ENCODE results near the gene OR9G4.

OR9G4 gene

DNA sequence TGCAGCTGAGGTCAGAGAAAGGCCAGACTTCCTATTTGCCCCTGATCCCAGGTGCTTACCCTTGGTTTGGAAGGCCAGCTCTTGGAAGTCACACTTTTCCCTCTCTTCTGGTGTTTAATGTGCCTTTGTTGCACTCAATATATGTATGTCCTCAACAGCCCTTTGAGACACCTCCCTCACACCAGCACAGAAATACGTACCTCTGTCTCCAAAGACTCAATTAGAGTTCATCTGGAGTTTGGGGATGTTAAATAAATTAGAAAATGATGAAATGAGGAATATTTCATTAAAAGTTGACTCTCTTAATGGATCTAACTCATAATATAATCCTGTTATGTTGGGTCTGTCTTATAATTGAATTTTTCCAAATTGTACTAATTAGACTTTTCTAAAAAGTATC is at the start of gene OR9G4:
Gene OR9G4 (minus strand): TSS at position 101 of the 400 bp plus-strand sequence. CDS start 4,931 bp downstream, outside the sequence.
- DNase-seq: no peak

DNA sequence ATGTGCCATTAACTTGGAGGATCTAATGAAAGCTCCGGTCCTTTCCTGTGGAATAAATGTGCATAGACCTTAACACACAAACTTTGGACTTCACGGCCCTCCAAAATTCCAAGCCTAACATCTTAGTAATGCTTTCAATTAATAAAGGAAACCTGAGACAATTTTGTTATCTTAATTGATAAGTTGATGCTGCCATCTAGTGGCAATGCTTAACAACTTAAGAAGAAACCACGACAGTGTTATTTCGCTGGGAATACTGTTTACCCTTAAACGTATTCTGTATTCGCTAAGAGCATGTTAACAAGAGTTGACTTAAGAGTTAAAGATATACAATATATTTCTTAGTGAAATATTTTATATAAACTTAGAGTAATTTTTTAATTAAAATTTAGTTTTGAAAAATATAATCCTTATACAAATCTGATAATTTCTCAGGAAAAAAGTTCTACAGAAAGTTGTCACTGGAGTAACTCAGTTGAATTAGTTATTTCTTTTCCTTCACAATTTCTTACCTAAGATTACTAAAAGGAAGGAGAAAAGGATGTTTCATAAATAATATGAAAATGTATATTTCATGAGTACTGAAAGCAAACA is 35.0 kb upstream of the OR9G4 start:
- no peak for DNase-seq

DNA sequence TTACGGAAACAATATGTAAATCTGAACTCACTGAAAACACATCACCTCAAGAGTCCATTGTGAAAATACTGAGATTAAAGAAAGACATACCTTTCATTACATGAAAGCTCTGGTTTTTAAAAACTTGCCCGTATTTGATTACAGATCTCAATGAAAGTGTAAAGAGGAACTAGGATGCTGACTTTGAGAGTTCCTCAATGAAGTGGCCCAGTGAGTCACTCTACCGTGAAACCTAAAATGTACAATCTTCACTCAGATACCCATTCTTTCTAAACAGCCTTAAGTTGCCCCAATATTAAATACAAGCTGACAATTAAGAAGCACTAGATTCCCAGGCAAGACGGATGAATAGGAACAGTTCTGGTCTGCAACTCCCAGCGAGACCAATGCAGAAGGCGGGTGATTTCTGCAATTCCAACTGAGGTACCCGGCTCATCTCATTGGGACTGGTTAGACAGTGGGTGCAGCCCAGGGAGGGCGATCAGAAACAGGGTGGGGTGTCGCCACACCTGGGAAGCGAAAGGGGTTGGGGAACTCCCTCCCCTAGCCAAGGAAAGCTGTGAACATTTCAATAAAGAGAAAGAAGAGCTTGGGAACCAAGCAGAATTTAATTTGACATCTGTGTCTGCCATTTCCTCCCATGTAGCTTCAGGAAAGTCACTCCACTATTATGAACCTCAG is 33.8 kb upstream of the OR9G4 start:
- no peak for DNase-seq

DNA sequence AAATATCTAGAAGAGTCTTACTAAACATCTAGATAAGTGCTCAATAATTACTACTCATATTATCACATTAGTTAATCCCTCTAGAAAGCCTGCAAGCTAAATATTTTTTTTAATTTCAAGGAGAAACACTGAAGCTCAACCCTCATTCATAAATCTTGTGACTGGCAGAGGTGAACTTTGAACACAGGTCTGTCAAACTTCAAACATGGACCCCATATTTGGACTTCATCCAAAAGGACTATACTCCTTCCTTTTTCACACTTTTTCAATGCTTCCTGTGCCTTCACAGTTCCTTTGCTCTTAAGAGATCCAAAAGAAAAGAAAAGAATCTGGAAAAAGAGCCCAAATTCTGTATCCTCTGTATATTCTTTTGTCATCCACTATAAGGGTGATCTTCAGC is 28.3 kb upstream of the OR9G4 start:
- DNase-seq: no peak

DNA sequence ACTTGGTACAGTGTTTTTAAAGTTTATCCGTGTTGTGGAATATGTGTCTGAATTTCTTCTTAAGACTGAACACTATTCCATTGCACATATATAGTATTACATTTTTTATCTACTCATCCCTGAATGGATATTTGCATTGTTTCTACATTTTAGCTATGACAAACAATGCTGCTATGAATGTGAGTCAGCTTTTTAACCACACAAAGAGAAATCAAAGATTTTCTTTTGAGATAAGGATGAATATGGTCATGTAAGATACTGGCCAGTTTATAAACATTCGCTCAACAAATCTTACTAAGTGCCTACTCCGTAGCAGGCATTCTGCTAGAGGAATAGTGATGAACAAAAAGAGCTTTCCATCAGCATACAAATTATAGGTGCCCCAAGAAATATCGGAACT is 16.5 kb upstream of the OR9G4 start:
- no peak for DNase-seq

DNA sequence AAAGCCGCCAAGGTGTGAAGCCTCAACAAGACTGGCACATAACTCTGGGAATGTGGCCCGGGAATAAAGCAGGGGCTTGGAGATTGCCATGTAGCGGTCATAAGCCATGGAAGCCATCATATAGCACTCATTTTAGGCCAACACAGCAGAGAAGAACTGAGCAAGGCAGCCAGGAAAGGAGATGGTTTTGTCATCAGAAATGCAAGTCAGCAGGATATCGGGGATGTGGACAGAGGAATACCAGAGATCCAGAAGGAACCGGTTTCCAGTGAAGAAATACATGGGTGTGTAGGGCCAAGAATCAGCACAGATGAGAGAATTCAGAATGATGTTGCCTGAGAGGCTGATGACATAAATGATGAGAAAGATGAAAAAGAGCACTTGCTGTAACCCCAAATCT is 3.0 kb upstream of the OR9G4 start:
- DNase-seq: no peak

DNA sequence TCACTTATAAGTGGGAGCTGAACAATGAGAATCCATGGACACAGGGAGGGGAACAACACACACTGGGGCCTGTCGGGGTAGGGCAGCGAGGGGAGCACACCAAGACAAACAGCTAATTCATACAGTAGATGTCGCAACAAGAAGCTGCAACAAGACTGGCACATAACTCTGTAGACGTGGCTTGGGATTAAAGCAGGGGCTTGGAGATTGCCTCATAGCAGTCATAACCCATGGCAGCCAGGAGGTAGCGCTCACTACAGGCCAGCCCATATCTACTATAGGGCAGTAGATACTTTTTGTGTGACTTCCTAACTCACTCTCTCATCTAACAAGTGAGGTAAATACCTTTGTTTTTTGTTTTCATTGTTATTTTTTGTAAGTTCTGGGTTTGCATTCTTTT is 1.7 kb upstream of the OR9G4 start:
- DNase-seq: no peak

DNA sequence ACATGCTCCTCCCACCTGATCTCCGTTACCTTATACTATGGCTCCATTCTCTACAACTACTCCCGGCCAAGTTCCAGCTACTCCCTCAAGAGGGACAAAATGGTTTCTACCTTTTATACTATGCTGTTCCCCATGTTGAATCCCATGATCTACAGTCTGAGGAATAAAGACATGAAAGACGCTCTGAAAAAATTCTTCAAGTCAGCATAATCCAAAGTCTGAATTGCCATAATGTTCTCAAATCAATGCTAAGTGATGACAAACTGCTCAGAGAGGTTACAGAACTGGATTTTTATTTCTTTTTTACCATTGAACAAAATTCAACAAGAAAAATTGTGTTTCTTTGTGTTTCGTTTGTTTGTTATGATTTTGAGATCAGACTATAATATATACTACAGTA is 7.6 kb downstream of the OR9G4 start:
- DNase-seq: no peak

DNA sequence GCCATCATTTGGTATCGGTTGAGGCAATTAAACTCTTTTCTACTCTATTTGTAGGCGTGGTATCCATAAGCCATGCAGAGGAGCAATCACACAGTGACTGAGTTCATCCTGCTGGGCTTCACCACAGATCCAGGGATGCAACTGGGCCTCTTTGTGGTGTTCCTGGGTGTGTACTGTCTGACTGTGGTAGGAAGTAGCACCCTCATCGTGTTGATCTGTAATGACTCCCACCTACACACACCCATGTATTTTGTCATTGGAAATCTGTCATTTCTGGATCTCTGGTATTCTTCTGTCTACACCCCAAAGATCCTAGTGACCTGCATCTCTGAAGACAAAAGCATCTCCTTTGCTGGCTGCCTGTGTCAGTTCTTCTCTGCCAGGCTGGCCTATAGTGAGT is 8.4 kb downstream of the OR9G4 start:
- DNase-seq: no peak

DNA sequence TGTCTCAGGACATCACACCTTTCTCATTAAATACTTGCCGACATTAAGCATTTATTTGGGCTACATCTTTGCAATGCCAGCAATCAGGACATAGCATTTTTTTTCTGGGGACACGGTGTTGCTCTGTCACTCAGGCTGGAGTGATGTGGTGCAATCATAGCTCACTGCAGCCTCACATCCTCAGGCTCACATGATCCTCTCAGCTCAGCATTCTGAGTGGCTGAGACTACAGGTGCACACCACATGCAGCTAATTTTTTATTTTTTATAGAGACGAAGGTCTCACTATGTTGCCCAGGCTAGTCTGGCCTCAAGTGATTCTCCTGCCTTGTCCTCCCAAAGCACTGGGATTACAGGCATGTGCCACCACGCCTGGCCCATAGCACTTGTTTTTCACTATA is 28.0 kb downstream of the OR9G4 start:
- DNase-seq: no peak

DNA sequence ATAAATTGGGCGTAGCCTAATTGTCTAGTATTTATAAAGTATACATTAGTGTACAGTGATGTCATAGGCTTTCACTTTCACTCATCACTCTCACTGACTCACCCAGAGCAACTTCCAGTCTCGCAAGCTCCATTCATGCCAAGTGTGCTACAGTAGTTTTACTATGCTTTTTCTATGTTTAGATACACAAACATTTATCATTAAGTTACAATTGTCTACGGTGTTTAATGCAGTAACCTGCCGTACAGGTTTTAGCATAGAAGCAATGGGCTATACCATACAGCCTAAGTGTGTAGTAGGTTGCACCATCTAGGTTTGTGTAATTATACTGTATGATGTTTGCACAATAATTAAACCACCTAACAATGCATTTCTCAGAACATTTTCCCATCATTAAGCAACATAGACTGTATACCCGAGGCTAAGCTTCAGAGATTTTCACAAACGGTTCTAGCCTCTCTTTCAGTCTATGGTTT is 32.1 kb downstream of the OR9G4 start:
- no peak for DNase-seq

DNA sequence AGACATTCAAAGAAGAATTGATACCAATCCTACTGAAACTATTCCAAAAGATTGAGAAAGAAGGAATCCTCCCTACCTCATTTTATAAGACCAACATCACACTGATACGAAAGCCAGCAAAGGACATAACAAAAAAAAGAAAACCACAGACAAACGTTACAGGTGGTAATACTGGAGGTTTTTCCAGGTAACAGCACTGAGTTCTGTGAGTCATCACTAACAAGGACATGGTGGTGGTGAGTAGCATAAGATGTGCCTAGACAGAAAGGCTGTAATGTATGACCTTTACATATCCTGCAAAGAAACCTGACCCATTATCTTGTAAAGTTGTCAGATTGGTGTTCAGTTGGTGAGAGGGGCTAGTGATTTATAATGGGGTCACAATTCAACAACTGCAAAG is 34.3 kb downstream of the OR9G4 start:
- DNase-seq: no peak

DNA sequence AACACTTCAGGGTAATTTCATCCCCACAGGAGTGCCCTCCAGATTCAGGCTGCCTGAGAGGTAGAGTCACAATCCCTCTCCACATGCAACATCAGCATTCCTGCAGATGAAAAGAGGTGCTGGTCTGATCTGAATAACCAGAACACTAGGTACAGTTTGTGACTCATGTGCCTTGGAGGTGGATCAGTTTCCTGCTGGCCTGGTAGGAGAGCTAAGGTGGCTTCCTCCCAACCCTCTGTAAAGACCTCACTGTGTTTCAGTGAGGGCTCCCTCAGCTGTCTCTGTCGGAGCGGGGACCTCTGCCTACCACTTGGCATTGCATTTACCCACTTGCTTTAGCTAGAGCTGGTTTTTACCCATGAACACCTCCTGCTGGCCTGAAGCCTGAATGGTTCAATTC is 42.0 kb downstream of the OR9G4 start:
- no peak for DNase-seq

DNA sequence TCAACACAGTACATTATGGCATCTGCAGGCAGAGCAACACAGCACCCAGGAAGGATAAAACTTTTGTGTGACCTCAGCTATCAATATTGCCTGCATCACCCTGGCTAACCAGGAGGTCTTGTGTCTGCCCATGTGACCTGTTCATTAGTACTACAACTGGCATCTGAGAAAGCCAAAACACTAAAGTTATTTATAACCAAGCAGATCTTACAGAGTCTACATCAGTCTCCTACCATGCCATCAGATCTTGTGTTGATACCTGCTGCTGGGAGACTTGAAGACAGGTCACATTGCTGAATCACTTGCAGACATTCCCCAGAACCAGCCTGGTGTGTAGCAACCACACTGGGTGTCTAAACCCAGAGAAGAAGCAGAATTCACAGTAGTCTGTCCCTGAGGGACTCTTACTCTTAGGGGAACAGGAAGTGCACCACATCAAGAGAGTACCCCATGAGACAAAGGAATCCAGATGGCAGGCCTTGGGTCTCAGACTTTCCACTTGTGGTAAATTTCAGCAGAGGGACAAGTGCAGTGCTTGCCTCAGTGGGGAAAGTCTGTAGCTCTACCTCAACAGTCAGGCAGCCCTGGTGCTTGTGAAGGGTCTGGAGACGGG is 42.6 kb downstream of the OR9G4 start:
- DNase-seq: no peak

DNA sequence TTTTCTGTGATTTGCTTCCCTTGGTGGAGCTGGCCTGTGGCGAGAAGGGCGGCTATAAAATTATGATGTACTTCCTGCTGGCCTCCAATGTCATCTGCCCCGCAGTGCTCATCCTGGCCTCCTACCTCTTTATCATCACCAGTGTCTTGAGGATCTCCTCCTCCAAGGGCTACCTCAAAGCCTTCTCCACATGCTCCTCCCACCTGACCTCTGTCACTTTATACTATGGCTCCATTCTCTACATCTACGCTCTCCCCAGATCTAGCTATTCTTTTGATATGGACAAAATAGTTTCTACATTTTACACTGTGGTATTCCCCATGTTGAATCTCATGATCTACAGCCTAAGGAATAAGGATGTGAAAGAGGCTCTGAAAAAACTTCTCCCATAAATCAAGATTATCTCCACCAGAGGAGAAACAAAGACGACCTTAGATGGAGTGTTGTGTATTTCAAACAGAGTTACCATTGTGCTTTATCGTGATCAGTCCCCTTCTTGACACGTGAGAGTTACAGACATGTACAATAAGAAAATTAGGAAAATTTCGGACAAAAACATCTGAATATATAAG is 47.5 kb downstream of the OR9G4 start:
- DNase-seq: no peak

DNA sequence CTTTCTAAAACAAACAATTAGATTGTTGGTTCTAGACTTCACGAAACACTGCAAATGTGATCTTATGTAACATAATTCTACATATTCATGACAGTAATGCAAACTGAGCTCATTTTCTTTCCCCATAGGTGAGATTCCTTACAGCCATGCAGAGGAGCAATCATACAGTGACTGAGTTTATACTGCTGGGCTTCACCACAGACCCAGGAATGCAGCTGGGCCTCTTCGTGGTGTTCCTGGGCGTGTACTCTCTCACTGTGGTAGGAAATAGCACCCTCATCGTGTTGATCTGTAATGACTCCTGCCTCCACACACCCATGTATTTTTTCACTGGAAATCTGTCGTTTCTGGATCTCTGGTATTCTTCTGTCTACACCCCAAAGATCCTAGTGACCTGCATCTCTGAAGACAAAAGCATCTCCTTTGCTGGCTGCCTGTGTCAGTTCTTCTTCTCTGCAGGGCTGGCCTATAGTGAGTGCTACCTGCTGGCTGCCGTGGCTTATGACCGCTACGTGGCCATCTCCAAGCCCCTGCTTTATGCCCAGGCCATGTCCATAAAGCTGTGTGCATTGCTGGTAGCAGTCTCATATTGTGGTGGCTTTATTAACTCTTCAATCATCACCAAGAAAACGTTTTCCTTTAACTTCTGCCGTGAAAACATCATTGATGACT is 48.1 kb downstream of the OR9G4 start:
- no peak for DNase-seq

DNA sequence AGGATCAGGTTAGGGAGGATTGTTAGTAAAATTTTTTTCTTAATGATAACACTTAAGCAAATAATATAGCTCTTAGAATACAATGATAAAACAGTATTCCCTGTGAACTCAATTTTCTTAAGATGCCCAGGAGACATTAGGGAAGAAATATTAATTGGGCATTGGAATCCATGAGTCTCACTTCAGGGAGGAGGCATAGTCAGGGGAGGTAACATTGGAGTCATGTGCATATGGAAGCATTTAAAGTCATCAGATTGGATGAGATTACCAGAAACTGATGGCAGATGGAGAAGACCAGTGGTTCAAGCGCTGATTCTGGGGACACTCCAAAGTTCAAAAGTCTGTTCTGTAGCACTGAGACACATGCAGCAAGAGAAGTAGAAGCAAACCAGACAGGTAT is 49.7 kb downstream of the OR9G4 start, which contains the start of gene OR9G1:
Gene OR9G1 (plus strand): TSS at position 301 of the 400 bp plus-strand sequence. CDS start 1,293 bp downstream, outside the sequence.
- DNase-seq: no peak

DNA sequence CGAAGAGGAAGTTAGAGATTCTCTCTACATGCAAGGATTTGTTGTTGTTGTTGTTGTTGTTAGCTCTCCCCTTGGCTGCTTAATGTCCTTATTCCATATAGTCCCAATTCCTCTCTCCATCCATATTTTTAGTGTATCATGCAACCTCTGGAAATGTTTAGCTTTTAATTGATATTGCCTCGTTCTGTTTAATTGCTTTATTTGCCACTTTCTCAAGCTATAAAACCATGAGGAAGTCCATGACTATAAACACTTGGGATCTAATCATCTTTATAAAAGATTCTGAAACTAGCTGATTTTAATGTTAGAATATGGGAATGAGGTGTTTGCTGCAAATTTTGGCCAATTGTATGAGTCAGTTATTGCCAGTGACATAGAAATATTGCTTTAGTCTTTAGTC is 55.1 kb downstream of the OR9G4 start:
- DNase-seq: no peak
